RCC 7860 (cell line): ENCODE data around the gene PLA2G4B.

Experiments
- DNase-seq: peaks from one replicate; pipeline ENCODE4 v3.0.0-alpha.2; 2015; ENCODE audit warnings: low spot score
- FAIRE-seq: peaks from 2 replicates; lab custom pipeline; 2012; peaks lifted over from hg19 to GRCh38; lab: Jason Lieb, UNC

Gene PLA2G4B

DNA sequence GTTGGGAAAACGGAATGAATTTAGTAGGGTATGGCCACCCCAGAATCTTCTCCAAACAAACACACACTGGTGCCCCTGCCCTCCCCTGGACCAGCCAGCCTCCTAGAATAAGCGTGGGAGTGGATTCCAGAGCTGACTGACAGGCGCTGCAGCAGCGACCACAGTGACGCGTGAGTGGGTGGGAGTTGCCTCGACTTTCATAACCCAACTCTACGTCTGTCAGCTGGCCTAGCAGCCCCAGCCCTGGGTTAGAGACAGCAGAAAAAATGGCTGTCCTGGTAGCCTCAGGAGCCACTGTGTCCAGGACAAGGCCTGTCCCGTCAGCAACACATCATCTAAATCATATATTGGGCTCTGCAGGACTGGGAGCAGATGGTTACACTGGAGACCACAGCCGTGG, 10.0 kb downstream of the PLA2G4B start:
- no peak for FAIRE-seq

GRCh38 chr15:41849204-41849603, 10.6 kb downstream of the PLA2G4B start:
- no peak for DNase-seq
- no peak for FAIRE-seq

More for the DNA sequence above, 10.0 kb downstream of the PLA2G4B start:
- no peak for DNase-seq

DNA sequence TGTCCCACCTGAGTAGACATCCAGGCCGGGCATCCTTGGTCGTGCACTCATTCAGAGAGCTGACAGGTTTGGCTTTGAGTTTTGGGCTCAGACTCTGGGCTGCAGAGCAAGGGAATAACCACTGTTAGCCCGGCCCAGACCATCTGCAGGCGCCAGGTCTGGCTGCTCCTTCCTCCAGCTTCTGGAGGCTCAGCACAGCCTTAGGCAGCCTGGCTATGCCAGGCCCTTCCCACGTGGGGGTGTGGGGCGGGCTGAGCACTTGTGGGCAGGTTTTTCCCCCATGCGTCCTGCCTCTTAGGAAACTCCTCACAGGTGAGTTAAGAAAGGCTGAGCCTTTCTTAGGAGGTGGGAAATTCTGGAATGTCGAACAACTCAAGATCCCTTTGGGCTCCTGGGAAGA, 11.2 kb downstream of the PLA2G4B start:
- FAIRE-seq: no peak
- DNase-seq: no peak

- FAIRE-seq (no peak), DNase-seq (no peak)
These were observed 12.0 kb downstream of the PLA2G4B start for GRCh38 chr15:41850482-41851166.

DNA sequence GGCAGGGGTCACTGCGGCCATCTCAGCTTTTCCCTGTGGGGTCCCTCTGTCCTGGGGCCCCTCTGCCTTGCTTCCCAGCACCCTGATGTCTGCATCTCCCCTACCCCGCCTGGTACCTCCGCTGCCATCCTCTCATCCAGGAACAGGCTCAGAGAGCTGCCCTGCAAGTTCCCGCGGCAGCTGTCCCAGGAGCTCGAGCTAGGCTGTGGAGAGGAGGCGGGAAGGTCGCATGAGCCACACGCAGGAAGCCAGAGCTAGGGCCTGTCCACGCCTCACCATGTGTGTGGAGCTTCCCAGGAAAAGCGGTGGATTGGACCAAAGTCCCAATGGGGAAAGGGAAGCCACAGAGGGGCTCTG, 12.5 kb downstream of the PLA2G4B start:
- FAIRE-seq (no peak), DNase-seq (no peak)

DNA sequence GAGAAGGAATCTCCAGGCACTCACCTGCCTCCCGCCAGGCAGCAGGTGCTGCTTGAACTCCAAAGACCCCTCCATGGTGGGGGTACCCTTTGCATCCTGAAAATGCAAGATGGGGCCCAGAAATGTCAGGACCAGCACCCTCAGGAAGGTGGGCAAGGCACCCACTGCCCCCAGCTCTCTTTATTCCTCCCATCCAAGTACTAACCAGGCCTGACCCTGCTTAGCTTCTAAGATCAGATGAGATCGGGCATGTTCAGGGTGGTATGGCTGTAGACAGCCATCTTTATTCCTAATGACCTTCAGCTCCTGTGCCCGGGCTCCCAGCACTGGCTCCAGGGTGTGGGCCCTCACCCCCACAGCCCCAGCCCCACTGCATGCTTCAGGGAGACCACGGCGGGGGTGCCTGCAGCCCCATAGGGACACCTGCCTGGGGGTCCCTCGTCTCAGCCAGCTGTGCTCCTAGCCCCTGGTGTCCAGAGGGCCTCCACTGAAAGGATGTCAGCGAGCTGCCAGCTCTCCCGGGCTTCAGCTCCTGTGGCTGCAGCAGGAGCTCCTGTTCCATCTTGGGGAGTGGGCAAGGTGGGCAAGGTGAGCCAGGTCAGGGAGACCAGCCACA, 13.2 kb downstream of the PLA2G4B start:
- DNase-seq: no peak
- FAIRE-seq: no peak

GRCh38 chr15:41852736-41853590, 14.3 kb downstream of the PLA2G4B start:
- no peak for FAIRE-seq

GRCh38 chr15:41853831-41854230, 15.2 kb downstream of the PLA2G4B start:
- no peak for FAIRE-seq

More at GRCh38 chr15:41852736-41853590, 14.3 kb downstream of the PLA2G4B start:
- DNase-seq: no peak

DNA sequence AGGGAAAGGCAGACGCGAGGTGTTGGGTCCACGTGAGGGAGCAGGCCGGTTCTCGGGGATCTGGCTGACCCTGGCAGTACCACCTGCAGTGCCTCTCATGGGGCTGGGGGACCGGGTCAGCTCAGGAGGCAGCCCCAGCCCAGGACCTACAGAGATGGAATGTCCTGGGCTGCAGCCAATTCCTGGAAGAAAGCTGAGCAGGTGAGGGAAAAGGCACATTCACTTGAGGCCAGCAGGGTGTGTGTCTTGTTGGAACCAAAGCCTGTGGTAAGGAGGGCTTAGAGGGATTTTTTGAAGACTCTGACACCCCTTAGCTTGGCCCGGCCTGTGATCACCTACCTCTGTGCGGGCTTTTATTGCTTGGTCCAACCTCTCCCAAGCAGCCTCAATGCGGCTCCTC, 15.8 kb downstream of the PLA2G4B start:
- no peak for DNase-seq
- no peak for FAIRE-seq

More at GRCh38 chr15:41853831-41854230, 15.2 kb downstream of the PLA2G4B start:
- no peak for DNase-seq

GRCh38 chr15:41855261-41855961, 16.8 kb downstream of the PLA2G4B start:
- FAIRE-seq: no peak
- DNase-seq: no peak

- no peak for DNase-seq
- no peak for FAIRE-seq
These were observed 17.6 kb downstream of the PLA2G4B start for GRCh38 chr15:41856262-41856661.

- no peak for FAIRE-seq
- DNase-seq: no peak
These were observed 18.1 kb downstream of the PLA2G4B start for GRCh38 chr15:41856716-41857115.

DNA sequence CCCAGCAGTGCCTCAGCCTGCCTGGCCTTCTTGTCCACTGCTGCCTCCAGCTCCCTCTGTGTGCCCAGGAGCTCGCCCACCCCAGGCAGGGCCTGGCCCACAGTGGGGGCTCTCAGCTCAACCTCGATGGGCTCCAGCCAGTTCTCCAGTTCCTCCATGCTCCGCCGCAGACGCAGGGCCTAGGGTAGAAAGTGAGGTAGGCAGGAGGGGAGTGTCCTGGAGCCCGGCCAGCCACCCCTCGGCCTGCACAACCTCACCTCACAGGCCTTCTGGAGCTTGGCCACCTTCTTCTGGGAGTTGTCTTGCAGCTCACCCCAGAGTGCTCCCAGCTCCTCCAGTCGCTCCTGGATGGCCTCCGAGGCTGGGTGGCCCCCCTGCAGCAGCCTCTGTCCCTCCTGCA, 18.7 kb downstream of the PLA2G4B start:
- DNase-seq: no peak
- FAIRE-seq: no peak

DNA sequence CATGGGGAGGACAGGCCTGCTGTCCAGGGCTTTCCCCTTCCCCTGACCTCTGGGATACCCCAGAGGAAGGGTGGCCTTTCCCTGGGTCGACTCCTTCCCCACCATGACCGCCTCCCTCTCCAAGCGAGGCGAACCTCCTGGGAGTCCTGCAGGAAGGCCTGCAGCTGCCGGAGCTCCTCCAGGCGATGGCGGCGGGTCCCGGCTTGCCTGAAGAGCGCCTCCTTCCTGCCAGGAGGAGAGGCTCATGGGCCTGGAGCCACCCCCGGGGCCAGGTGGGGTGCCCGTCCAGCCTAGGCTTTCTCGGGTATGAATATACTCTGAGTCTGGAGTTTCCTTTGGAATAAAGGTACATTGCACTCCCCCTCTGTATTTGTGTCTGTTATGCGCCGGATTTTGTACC, 20.1 kb downstream of the PLA2G4B start:
- FAIRE-seq (no peak), DNase-seq (no peak)

GRCh38 chr15:41860049-41860828, 21.6 kb downstream of the PLA2G4B start:
- DNase-seq (no peak), FAIRE-seq (no peak)

GRCh38 chr15:41861736-41862356, 23.2 kb downstream of the PLA2G4B start:
- FAIRE-seq (no peak), DNase-seq (no peak)

DNA sequence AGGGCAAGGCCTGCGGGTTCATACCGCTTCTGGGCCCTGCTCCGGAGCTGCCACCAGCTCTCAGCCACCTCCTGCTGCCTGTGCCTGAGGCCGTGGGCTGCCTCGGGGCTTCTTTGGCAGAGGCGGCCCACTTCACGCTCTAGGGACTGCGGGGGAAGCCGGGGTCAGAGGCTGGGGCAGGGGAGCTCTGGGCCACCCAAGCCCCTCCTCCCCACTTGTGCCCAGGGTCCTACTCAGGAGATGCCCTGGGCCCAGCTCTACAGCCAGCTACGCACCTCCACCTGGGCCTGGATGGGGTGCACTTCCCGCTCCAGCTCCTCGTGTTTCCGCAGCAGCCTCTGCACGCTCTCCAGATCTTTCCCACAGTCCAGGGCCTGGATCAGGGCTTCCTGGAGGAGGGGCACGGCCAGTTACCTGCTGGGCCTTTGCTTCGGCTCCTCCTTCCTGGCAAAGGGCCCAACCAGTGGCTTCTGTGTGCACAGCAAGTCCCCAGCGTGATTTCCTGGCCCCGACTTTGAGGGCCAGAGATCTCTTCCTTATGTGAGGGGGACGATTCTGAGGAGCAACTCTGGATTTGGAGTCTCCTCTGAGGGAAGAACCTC, 24.0 kb downstream of the PLA2G4B start:
- no peak for FAIRE-seq
- DNase-seq: no peak

DNA sequence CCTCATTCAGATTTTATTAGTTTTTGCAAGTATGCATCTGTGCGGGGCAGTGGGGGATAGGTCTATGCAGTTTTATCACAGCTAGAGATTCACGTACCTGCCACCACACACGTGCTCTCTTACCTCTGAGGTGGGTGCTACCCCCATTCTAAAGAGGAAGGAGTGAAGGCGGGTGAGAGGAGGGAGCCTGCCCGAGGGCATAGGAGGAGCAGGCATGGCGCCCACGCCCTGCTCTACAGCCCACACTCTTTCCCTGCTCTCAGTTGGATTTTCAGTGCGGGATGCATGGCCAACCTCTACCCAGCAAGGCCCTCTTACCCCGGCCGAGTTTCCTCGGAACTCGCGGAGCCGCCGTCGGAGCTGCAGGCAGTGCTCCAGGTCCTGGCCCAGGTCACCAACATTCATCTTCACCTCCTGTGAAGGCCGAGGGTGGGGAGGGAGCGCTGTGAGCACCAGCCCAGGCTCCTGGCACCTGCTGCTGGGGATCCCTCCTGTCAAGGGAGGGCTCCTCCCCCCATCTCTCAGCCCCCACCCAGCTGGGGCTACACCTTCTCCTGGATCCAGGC, 26.9 kb downstream of the PLA2G4B start:
- no peak for DNase-seq
- no peak for FAIRE-seq

GRCh38 chr15:41866263-41866703, 27.6 kb downstream of the PLA2G4B start:
- FAIRE-seq: no peak

More at GRCh38 chr15:41866263-41866703, 27.6 kb downstream of the PLA2G4B start:
- DNase-seq: no peak
